Stimulated activated CD8-positive, alpha-beta memory T cell treated with anti-CD3 and anti-CD28 coated beads, Interleukin-7, amount 100 ng/mL, for 4 hours (primary cell): Measurements from ENCODE around the gene HPN.
A peak's percentile ranks its signal among the peaks of the same experiment; 100 is the strongest.
"Not testable (repeated sequence)": the region's sequence is repeated elsewhere in the genome, so short reads cannot be mapped to it uniquely, and the experiment has no call there.

Experiments used
- DNase-seq, 2 donors: peaks; one replicate each; pipeline ENCODE4 v3.0.0-alpha.2; 2020; ENCODE audit warnings: low read depth in 2 of 2

HPN gene

GRCh38 chr19:35042954-35043604, 1.6 kb downstream of the HPN start:
- DNase-seq = no peak

- no peak for DNase-seq
Observed at GRCh38 chr19:35043906-35044305, 2.4 kb downstream of the HPN start.

- peak in 1 of 2 donors; percentile 36 for DNase-seq
Observed at GRCh38 chr19:35044317-35045117, 3.0 kb downstream of the HPN start.

GRCh38 chr19:35045667-35046300, 4.3 kb downstream of the HPN start:
- no peak for DNase-seq

GRCh38 chr19:35046461-35046860, 4.9 kb downstream of the HPN start:
- DNase-seq = no peak

GRCh38 chr19:35048911-35049411, 7.4 kb downstream of the HPN start:
- DNase-seq = no peak

GRCh38 chr19:35049456-35049855, 7.9 kb downstream of the HPN start:
- DNase-seq = no peak

GRCh38 chr19:35050662-35051061, 9.1 kb downstream of the HPN start:
- DNase-seq = not testable (repeated sequence)

GRCh38 chr19:35051268-35051667, 9.7 kb downstream of the HPN start:
- not testable (repeated sequence) for DNase-seq

GRCh38 chr19:35051796-35052195, 10.3 kb downstream of the HPN start:
- no peak for DNase-seq

GRCh38 chr19:35052599-35053190, 11.2 kb downstream of the HPN start:
- DNase-seq = no peak

- DNase-seq = no peak
Observed at GRCh38 chr19:35053667-35054293, 12.3 kb downstream of the HPN start.

GRCh38 chr19:35054626-35055025, 13.1 kb downstream of the HPN start:
- DNase-seq = no peak

GRCh38 chr19:35055715-35056179, 14.2 kb downstream of the HPN start:
- no peak for DNase-seq

- DNase-seq = no peak
Observed at GRCh38 chr19:35056513-35057063, 15.1 kb downstream of the HPN start.

- no peak for DNase-seq
Observed at GRCh38 chr19:35058370-35058769, 16.8 kb downstream of the HPN start.

- DNase-seq = no peak
Observed at GRCh38 chr19:35059006-35059798, 17.7 kb downstream of the HPN start.

- DNase-seq = no peak
Observed at GRCh38 chr19:35059799-35060091, 18.2 kb downstream of the HPN start.

GRCh38 chr19:35060160-35060855, 18.8 kb downstream of the HPN start:
- no peak for DNase-seq
